GM12878 (cell line): Measurements from ENCODE around the gene MMGT1. TPM values are rescaled to one million over a fixed set of nuclear protein-coding genes. Genes with fewer than 3 reads are reported as not detected.

ENCODE experiments used
- ATAC-seq: fragments of 200-7000 bp; cut with Tn5 transposase; 3 replicates; pipeline ENCODE4 v1.9.1; 2020; ENCODE audit warnings: mild to moderate bottlenecking, moderate library complexity
- BruUV-seq: library from RNA; stranded (reverse); fragments of 400-500 nt; replicated peaks from 2 replicates; lab custom pipeline; 2021; lab: Mats Ljungman, UMichigan
- CTCF ChIA-PET: fragments of 300-600 bp; sonication (Branson Sonifier 250); formaldehyde crosslinking; extraction: SDS; loops from one replicate; lab custom pipeline; 2021; ENCODE audit warnings: inconsistent platforms; lab: Yijun Ruan, JAX
- POLR2A ChIA-PET: fragments of 350-600 bp; formaldehyde crosslinking; extraction: SDS; loops from one replicate; lab custom pipeline; 2021; ENCODE audit warnings: inconsistent platforms; lab: Charles Lee
- RAD21 ChIA-PET: fragments of 300-600 bp; sonication (Branson Sonifier 250); formaldehyde crosslinking; loops from one replicate; lab custom pipeline; 2023; ENCODE audit warnings: antibody characterized with exemption; ENCODE audit not compliant: unreplicated experiment; lab: Charles Lee
- SMC1A ChIA-PET: fragments of 300-600 bp; sonication (Branson Sonifier 250); formaldehyde crosslinking; loops from one replicate; lab custom pipeline; 2023; ENCODE audit not compliant: unreplicated experiment, uncharacterized antibody; lab: Charles Lee
- DNase-seq: peaks from one replicate; pipeline ENCODE4 v3.0.0-alpha.2; 2011; ENCODE audit warnings: low read depth, low spot score
- FAIRE-seq: peaks from 3 replicates; lab custom pipeline; 2011; peaks lifted over from hg19 to GRCh38; lab: Jason Lieb, UNC
- H2AFZ ChIP-seq: 2 replicates; pipeline ENCODE4 v1.6.0; 2011; ENCODE audit warnings: low read depth, low read length, control low read depth; ENCODE audit not compliant: control insufficient read depth
- H3K27ac ChIP-seq: 2 replicates; pipeline ENCODE4 v1.5.1; 2011; ENCODE audit warnings: control low read depth; ENCODE audit not compliant: control insufficient read depth, insufficient read depth
- H3K27me3 ChIP-seq, 2 experiments: replicated peaks in 1 of 2; 2 replicates each; pipeline versions ENCODE4 v1.6.0 to v1.6.1; 2011; ENCODE audit warnings: low read length in 1 of 2; ENCODE audit not compliant: control insufficient read depth in 2 of 2, insufficient read depth in 2 of 2
- H3K36me3 ChIP-seq, 2 experiments: 2 replicates each; pipeline ENCODE4 v1.5.1; 2011; ENCODE audit warnings: low read length in 1 of 2; ENCODE audit not compliant: control insufficient read depth in 2 of 2, insufficient read depth in 2 of 2
- H3K4me1 ChIP-seq: 2 replicates; pipeline ENCODE4 v1.6.1; 2011; ENCODE audit warnings: mild to moderate bottlenecking, low read length, moderate library complexity, mixed read lengths; ENCODE audit not compliant: control insufficient read depth, insufficient read depth
- H3K4me2 ChIP-seq: 2 replicates; pipeline ENCODE4 v1.6.0; 2011; ENCODE audit warnings: control low read depth; ENCODE audit not compliant: control insufficient read depth, insufficient read depth
- H3K4me3 ChIP-seq: fragments of 200-600 bp; sonication (generic); 2 replicates; pipeline ENCODE4 v1.5.1; 2016
- H3K79me2 ChIP-seq: 2 replicates; pipeline ENCODE4 v1.6.0; 2011; ENCODE audit warnings: low read length; ENCODE audit not compliant: control insufficient read depth, insufficient read depth
- H3K9ac ChIP-seq: 2 replicates; pipeline ENCODE4 v1.8.0; 2011; ENCODE audit warnings: low read length, control low read depth, mixed read lengths; ENCODE audit not compliant: control insufficient read depth, insufficient read depth
- H3K9me3 ChIP-seq: replicated peaks from 3 replicates; pipeline ENCODE4 v1.5.1; 2011; ENCODE audit warnings: mild to moderate bottlenecking, low read length; ENCODE audit not compliant: control insufficient read depth, insufficient read depth
- H4K20me1 ChIP-seq: 2 replicates; pipeline ENCODE4 v1.6.0; 2011; ENCODE audit not compliant: control insufficient read depth, insufficient read depth
- CBFB ChIP-seq: IDR thresholded peaks from 2 replicates; pipeline ENCODE4 v1.6.1; 2016; ENCODE audit warnings: antibody characterized with exemption, low read depth
- CREB1 ChIP-seq: IDR thresholded peaks from 2 replicates; pipeline ENCODE4 v1.6.1; 2012; ENCODE audit warnings: low read depth, mild to moderate bottlenecking, inconsistent platforms
- EP300 ChIP-seq, 2 experiments: fragments of 150-350 bp in 1 of 2; IDR thresholded peaks; 2 replicates each; pipeline ENCODE4 v1.6.1; 2011 to 2012; ENCODE audit warnings: low read depth in 2 of 2, low read length in 2 of 2, borderline replicate concordance in 1 of 2, improper control_type of control experiment in 1 of 2, inconsistent platforms in 1 of 2; ENCODE audit not compliant: control insufficient read depth in 1 of 2
- EZH2 ChIP-seq: IDR thresholded peaks from 2 replicates; pipeline ENCODE4 v1.6.1; 2012; ENCODE audit warnings: low read depth, mild to moderate bottlenecking, control low read depth, inconsistent platforms, low read length, borderline replicate concordance; ENCODE audit not compliant: control insufficient read depth
- FOXM1 ChIP-seq: IDR thresholded peaks from 2 replicates; pipeline ENCODE4 v1.6.1; 2012; ENCODE audit warnings: low read depth, mild to moderate bottlenecking, inconsistent platforms, low read length, moderate library complexity
- JUND ChIP-seq: IDR thresholded peaks from 2 replicates; pipeline ENCODE4 v1.6.1; 2012; ENCODE audit warnings: low read depth, mild to moderate bottlenecking, low read length, improper control_type of control experiment, moderate library complexity
- NFIC ChIP-seq: IDR thresholded peaks from 2 replicates; pipeline ENCODE4 v1.6.1; 2012; ENCODE audit warnings: low read depth, mild to moderate bottlenecking, inconsistent platforms, low read length, moderate library complexity
- PML ChIP-seq: IDR thresholded peaks from 2 replicates; pipeline ENCODE4 v1.6.1; 2012; ENCODE audit warnings: low read length, inconsistent platforms
- RBBP5 ChIP-seq: fragments of 200-600 bp; sonication (generic); conservative IDR thresholded peaks from 2 replicates; pipeline ENCODE4 v1.6.1; 2016
- ZNF207 ChIP-seq: fragments of 450-650 bp; IDR thresholded peaks from 2 replicates; pipeline ENCODE4 v1.6.1; 2014; ENCODE audit warnings: antibody characterized with exemption, mild to moderate bottlenecking, borderline replicate concordance
- WGBS: methylation state at CpG from one replicate; pipeline ENCODE4 v1.1.6; 2016; ENCODE audit warnings: low lambda C conversion rate; ENCODE audit not compliant: insufficient replicate concordance, insufficient coverage; ENCODE audit errors: missing lambda C conversion rate; 5-methylcytosine and 5-hydroxymethylcytosine counted together
- in situ Hi-C: fragments of 300-500 bp; cut with MboI; formaldehyde crosslinking; loops from 9 replicates; pipeline ENCODE4 v1.14.3; 2018; ENCODE audit warnings: mixed read lengths
- intact Hi-C: fragments of 100-400 bp; cut with micrococcal nuclease; formaldehyde crosslinking; loops from one replicate; pipeline ENCODE4 v1.14.2; 2022; ENCODE audit not compliant: unreplicated experiment
- polyA plus RNA-seq, 11 experiments: library from polyadenylated mRNA; depleted of rRNA in 4 of 11; unstranded in 6 of 11; stranded (reverse) in 5 of 11; fragments of >200 nt; fragmentation: Nextera tagmentation in 4 of 11; fragmentation: Illumina TruSeq in 1 of 11; extraction: Ambion mirVana in 4 of 11; extraction: Trizol in 1 of 11; gene quantifications; 1 replicate in 1 of 11; 2 replicates in 10 of 11; pipeline versions ENCODE4 v1.2.1 to v1.2.3, GENCODE V29; 2011 to 2016; ENCODE audit warnings: inconsistent platforms in 2 of 11, missing spikeins in 2 of 11, low read depth in 1 of 11
- total RNA-seq, 4 experiments: library from RNA; depleted of rRNA in 3 of 4; stranded (reverse); fragments of >200 nt in 3 of 4; fragmentation: Illumina TruSeq in 1 of 4; extraction: Trizol in 1 of 4; gene quantifications; 2 replicates each; pipeline versions ENCODE4 v1.2.1 to v1.2.3, GENCODE V29; 2013 to 2021
- TF ChIP-seq, protein P1 (sequence below): fragments of 450-650 bp; IDR thresholded peaks from 2 replicates; pipeline ENCODE4 v1.6.1; 2017; ENCODE audit warnings: antibody characterized with exemption, mild to moderate bottlenecking, moderate library complexity
- TF ChIP-seq, protein P2 (sequence below): fragments of 450-650 bp; IDR thresholded peaks from 2 replicates; pipeline ENCODE4 v1.6.1; 2017; ENCODE audit warnings: low read depth, mild to moderate bottlenecking, moderate library complexity

MMGT1 gene
- total and polyA plus RNA-seq, 10 of the 15 experiments (the other 5 are each of a cell fraction or from before 2014, with no cell fraction given) = 8.8 to 19.2 (median 13.7) TPM

DNA sequence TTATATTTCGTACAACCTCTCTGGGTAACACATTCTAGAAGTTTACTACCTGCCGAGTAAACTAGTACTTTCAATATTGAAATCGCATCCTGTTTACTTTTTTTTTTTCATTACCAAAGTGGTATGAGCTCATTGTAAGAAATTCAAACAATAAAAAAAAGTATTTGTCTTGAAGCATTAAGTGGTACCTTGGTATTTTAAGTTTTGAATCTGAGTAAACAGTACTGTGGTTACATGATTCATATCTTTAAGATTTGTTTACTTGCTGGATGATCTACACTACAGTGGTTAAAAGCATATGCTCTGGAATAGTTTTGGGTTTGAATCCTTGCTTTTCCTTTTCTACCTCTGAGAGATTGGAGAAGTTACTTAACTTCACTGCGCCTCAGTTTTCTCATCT is 3.8 kb upstream of the MMGT1 start (continued):
- TF ChIP-seq, protein P1, sequence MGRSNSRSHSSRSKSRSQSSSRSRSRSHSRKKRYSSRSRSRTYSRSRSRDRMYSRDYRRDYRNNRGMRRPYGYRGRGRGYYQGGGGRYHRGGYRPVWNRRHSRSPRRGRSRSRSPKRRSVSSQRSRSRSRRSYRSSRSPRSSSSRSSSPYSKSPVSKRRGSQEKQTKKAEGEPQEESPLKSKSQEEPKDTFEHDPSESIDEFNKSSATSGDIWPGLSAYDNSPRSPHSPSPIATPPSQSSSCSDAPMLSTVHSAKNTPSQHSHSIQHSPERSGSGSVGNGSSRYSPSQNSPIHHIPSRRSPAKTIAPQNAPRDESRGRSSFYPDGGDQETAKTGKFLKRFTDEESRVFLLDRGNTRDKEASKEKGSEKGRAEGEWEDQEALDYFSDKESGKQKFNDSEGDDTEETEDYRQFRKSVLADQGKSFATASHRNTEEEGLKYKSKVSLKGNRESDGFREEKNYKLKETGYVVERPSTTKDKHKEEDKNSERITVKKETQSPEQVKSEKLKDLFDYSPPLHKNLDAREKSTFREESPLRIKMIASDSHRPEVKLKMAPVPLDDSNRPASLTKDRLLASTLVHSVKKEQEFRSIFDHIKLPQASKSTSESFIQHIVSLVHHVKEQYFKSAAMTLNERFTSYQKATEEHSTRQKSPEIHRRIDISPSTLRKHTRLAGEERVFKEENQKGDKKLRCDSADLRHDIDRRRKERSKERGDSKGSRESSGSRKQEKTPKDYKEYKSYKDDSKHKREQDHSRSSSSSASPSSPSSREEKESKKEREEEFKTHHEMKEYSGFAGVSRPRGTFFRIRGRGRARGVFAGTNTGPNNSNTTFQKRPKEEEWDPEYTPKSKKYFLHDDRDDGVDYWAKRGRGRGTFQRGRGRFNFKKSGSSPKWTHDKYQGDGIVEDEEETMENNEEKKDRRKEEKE = no peak
- TF ChIP-seq EP300 (IDR thresholded peaks at IDR 0.05; ENCODE audit: borderline replicate concordance in 1 of 2, control insufficient read depth in 1 of 2, low read depth in 2 of 2, low read length in 2 of 2) (no peak), CREB1 (no peak)

DNA sequence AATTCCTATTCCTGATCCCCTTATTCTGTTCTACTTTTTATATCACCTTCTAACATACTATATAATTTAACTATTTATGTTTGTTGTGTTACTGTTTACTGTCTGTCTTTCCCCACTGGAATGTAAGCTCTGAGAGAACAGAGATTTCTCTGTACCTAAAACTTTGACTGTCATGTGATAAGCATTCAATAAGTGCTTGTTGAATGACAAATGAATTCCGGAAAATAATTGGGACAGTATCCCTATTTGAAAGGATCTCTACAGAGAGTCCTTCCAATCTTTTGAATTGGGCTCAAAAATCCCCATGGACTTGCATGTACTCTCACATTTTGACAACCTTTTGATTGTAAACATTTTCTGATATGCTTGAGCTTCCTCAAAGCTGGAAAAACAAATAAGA is 1.6 kb upstream of the MMGT1 start:
- Histone ChIP-seq H3K4me1 (no peaks in the 10 kb centered on the region), H3K27ac (no peak overlapping the region), H3K9ac (no peak overlapping the region), H3K79me2 (peaks cover 21% of the 10 kb centered on the region), H3K36me3 (no peaks in the 10 kb centered on the region), H3K9me3 (no peaks in the 10 kb centered on the region), H3K4me3 (no peak overlapping the region), H3K4me2 (no peak overlapping the region), H2AFZ (no peak overlapping the region), H3K27me3 (no peaks in the 10 kb centered on the region), H4K20me1 (no peaks in the 10 kb centered on the region)
- BruUV-seq = no TSS peak
- FAIRE-seq (no peak), ATAC-seq (no peak), DNase-seq (no peak)
- in situ Hi-C loops (no loop called here), intact Hi-C loops (no loop called here)
- POLR2A ChIA-PET = no interaction called here
- SMC1A ChIA-PET = interaction anchor here (1.1 kb wide), 1 partner anchor 8 kb away, joined by 4 read pairs; no protein-coding TSS in a partner anchor
- TF ChIP-seq JUND (no peak), EZH2 (no peak), NFIC (no peak), RBBP5 (no peak), ZNF207 (no peak), PML (no peak), CBFB (no peak), FOXM1 (no peak)
- TF ChIP-seq, protein P2, sequence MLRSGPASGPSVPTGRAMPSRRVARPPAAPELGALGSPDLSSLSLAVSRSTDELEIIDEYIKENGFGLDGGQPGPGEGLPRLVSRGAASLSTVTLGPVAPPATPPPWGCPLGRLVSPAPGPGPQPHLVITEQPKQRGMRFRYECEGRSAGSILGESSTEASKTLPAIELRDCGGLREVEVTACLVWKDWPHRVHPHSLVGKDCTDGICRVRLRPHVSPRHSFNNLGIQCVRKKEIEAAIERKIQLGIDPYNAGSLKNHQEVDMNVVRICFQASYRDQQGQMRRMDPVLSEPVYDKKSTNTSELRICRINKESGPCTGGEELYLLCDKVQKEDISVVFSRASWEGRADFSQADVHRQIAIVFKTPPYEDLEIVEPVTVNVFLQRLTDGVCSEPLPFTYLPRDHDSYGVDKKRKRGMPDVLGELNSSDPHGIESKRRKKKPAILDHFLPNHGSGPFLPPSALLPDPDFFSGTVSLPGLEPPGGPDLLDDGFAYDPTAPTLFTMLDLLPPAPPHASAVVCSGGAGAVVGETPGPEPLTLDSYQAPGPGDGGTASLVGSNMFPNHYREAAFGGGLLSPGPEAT = no peak
- CTCF ChIA-PET = interaction anchor here (1.3 kb wide), 1 partner anchor 293 kb away, joined by 3 read pairs; no protein-coding TSS in a partner anchor
- RAD21 ChIA-PET = interaction anchor here (0.7 to 2.1 kb wide), 2 partner anchors 53 to 457 kb away, joined by 4 to 6 read pairs; no protein-coding TSS in a partner anchor
- 56% methylated on average over 1 of the region's 1 CpG for WGBS
